ENCODE measurements around the gene SEZ6.
A peak's percentile ranks its signal among the peaks of the same experiment; 100 is the strongest.

SEZ6 gene

DNA sequence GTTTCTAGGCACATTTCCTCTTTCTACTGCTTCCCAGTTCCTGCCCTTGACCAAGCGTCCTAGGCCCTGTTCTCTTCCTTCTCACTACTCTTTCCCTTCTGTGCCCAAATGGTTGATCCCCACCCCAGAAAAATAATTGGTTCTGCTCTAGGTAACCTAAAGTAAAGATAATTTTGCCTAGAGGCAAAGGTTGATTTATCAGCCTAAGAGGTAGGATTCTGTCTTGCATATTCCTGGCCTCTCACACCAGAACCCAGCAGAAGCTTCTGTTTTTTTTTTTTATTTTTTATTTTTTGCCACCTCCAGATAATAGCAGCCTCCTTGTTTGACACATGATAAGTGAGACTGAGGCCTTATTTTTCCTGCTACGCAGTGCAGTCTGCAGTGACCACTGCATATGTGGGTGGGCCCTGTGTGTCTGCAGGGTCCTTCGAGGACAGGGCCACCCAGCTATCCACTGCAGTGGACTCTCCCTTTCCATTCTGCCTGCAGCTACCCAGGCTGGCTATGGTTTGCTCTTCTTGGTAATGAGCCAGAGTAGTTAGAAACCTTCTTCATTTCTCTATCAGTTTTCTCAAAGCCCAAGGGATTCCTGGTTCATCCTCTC is 37.8 kb upstream of the SEZ6 start:
- Histone ChIP-seq H3K9ac (ENCODE audit: low read length) (no peak overlapping the region), H3K27me3 (replicated peaks; ENCODE audit: control insufficient read depth, insufficient read depth, low read length) (peaks cover 25% of the 10 kb centered on the region), H3K4me3 (ENCODE audit: low read length) (no peak overlapping the region), H3K36me3 (ENCODE audit: control insufficient read depth, insufficient read depth, low read length, severe bottlenecking) (no peaks in the 10 kb centered on the region), H3K4me1 (ENCODE audit: control insufficient read depth, insufficient read depth, low read length) (peaks cover 34% of the 10 kb centered on the region), H3K9me3 (ENCODE audit: control insufficient read depth, low read length) (no peaks in the 10 kb centered on the region)
- DNase-seq (ENCODE audit: low read depth), result no peak

DNA sequence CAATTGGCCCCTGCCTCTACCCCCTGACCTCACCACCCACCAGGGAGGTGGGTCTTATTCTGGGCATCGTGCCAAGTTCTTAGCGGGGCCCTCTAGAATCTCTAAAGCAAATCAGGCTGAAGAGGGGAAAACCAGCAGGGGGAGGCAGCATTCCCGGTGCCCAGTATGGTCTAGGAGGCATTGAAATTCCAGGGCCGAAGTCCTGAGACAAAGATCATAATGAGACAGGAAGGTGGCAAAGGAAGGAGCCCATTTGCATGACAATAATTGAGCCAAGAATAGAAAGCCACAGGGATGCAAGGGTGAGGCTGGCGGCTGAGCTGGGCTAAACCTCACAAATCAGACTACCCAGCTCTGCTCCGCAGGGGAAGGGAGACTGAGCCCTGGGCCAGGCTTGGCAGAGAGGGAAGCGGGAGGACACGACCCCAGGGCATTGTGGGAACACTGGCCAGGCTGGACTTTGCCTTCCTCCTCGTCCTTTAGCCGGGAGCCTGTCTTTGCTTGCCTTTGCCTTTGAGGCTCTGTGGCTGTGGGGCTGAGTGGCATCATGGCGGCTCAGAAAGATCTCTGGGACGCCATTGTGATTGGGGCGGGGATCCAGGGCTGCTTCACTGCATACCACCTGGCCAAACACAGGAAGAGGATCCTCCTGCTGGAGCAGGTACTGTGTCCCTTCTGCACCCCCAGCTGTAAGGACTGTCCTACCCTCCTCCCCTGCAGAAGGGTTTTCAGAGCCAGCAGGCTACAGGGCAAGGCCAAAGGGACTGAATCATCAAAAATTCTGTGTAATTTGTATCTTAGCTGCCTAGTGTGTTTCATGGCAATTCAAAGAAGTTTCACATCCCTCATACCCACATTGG is 37.1 kb upstream of the SEZ6 start, which contains the start of gene PIPOX:
TSS of gene PIPOX (plus strand) at position 463 of the 860 bp plus-strand sequence. CDS start at position 548, 85 bp downstream.
- Histone ChIP-seq H3K9ac (ENCODE audit: low read length) (no peak within 1 kb of the TSS), H3K27me3 (replicated peaks; ENCODE audit: control insufficient read depth, insufficient read depth, low read length) (peaks cover 32% of the 10 kb centered on the region), H3K4me1 (ENCODE audit: control insufficient read depth, insufficient read depth, low read length) (peaks cover 34% of the 10 kb centered on the region), H3K36me3 (ENCODE audit: control insufficient read depth, insufficient read depth, low read length, severe bottlenecking) (no peaks in the 10 kb centered on the region), H3K4me3 (ENCODE audit: low read length) (no peak within 1 kb of the TSS), H3K9me3 (ENCODE audit: control insufficient read depth, low read length) (no peaks in the 10 kb centered on the region)
- DNase-seq (ENCODE audit: low read depth), result peak; percentile 20

- H3K9me3 ChIP-seq (ENCODE audit: control insufficient read depth, low read length), result peaks cover 2% of the 10 kb centered on the region
- H3K27me3 ChIP-seq (replicated peaks; ENCODE audit: control insufficient read depth, insufficient read depth, low read length), result peaks cover 35% of the 10 kb centered on the region
- H3K9ac ChIP-seq (ENCODE audit: low read length), result no peak overlapping the region
- H3K36me3 ChIP-seq (ENCODE audit: control insufficient read depth, insufficient read depth, low read length, severe bottlenecking), result no peaks in the 10 kb centered on the region
- H3K4me1 ChIP-seq (ENCODE audit: control insufficient read depth, insufficient read depth, low read length), result peaks cover 34% of the 10 kb centered on the region
- H3K4me3 ChIP-seq (ENCODE audit: low read length), result no peak overlapping the region
- DNase-seq (ENCODE audit: low read depth), result no peak
Measured at GRCh38 chr17:29042026-29042678, 36.3 kb upstream of the SEZ6 start.

DNA sequence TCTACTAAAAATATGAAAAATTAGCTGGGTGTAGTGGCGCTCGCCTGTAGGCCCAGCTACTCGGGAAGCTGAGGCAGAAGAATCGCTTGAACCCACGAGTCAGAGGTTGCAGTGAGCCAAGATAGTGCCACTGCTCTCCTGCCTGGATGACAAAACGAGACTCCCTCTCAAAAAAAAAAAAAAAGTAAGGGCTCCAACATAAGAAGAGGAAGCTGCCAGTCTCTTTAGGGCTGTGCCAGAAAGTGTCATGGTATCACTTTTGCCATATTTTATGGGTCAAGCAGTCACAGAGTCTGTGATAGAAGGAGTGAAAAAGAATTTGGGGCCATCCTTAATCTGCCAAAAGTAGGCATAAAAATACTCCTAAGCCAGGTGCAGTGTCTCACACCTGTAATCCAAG is 35.7 kb upstream of the SEZ6 start:
- H3K27me3 ChIP-seq (replicated peaks; ENCODE audit: control insufficient read depth, insufficient read depth, low read length), result peaks cover 37% of the 10 kb centered on the region
- no peak overlapping the region for H3K9ac ChIP-seq (ENCODE audit: low read length)
- H3K4me3 ChIP-seq (ENCODE audit: low read length), result no peak overlapping the region
- peaks cover 32% of the 10 kb centered on the region for H3K4me1 ChIP-seq (ENCODE audit: control insufficient read depth, insufficient read depth, low read length)
- peaks cover 8% of the 10 kb centered on the region for H3K9me3 ChIP-seq (ENCODE audit: control insufficient read depth, low read length)
- no peak for DNase-seq (ENCODE audit: low read depth)
- H3K36me3 ChIP-seq (ENCODE audit: control insufficient read depth, insufficient read depth, low read length, severe bottlenecking), result no peaks in the 10 kb centered on the region

DNA sequence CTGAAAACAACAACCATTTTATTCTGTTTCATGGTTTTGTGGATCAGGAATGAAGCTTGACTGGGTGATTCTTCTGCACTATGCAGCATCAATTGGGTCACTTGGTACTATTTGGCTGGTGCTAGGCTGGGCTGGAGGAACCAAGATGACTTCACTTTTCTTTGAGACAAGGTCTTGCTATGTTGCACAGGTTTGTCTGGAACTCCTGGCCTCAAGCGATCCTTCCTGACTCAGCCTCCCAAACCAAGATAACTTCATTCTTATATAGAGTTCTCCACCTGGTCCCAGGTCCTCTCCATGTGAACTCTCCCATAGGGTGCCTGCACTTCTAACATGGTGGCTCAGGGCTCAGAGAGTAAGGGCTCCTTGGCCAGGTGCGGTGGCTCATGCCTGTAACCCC is 35.3 kb upstream of the SEZ6 start:
- peaks cover 27% of the 10 kb centered on the region for H3K4me1 ChIP-seq (ENCODE audit: control insufficient read depth, insufficient read depth, low read length)
- H3K9ac ChIP-seq (ENCODE audit: low read length), result no peak overlapping the region
- no peak overlapping the region for H3K4me3 ChIP-seq (ENCODE audit: low read length)
- H3K27me3 ChIP-seq (replicated peaks; ENCODE audit: control insufficient read depth, insufficient read depth, low read length), result peaks cover 39% of the 10 kb centered on the region
- H3K36me3 ChIP-seq (ENCODE audit: control insufficient read depth, insufficient read depth, low read length, severe bottlenecking), result no peaks in the 10 kb centered on the region
- no peak for DNase-seq (ENCODE audit: low read depth)
- peaks cover 12% of the 10 kb centered on the region for H3K9me3 ChIP-seq (ENCODE audit: control insufficient read depth, low read length)

- Histone ChIP-seq H3K27me3 (replicated peaks; ENCODE audit: control insufficient read depth, insufficient read depth, low read length) (peaks cover 47% of the 10 kb centered on the region), H3K36me3 (ENCODE audit: control insufficient read depth, insufficient read depth, low read length, severe bottlenecking) (no peaks in the 10 kb centered on the region)
- DNase-seq (ENCODE audit: low read depth), result peak; percentile 83
Measured at GRCh38 chr17:29039764-29040598, 34.1 kb upstream of the SEZ6 start.

DNA sequence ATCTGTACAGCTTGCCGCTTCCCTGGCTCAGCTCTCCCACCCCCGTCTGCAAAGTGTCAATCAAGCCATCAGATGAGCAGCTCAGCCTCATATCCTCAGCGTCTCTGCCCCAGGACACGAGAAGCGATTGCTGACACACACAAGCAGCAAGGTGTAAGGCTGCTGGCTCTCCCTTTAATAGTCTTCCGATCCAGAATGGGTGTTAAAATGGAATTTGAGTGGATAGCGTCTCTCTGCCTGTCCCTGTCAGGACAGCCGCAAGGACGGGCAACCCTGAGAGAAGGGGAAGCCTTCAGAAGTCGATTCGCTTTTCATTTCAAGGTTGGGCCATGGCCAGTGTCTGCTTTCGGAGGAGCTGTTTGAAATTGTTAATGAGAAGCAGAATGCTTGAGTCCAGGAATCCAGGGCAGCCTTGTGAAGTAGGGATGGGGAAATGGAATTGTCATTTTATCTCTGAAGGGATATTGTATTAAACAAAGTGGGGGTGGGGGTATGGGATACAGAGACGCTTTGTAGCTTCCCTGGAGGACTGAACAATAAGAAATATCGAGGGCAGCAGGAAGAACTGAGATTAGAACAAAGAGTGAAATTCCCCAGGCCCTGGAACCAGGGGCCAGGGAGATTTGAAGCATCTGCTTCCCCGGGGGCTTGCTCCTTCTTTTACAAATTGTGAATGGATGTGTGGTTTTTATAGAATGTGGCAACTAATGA is 32.4 kb upstream of the SEZ6 start:
- Histone ChIP-seq H3K4me3 (ENCODE audit: low read length) (no peak overlapping the region), H3K4me1 (ENCODE audit: control insufficient read depth, insufficient read depth, low read length) (peaks cover 21% of the 10 kb centered on the region), H3K36me3 (ENCODE audit: control insufficient read depth, insufficient read depth, low read length, severe bottlenecking) (no peaks in the 10 kb centered on the region), H3K27me3 (replicated peaks; ENCODE audit: control insufficient read depth, insufficient read depth, low read length) (peaks cover 55% of the 10 kb centered on the region), H3K9me3 (ENCODE audit: control insufficient read depth, low read length) (peaks cover 41% of the 10 kb centered on the region), H3K9ac (ENCODE audit: low read length) (no peak overlapping the region)
- peak; percentile 13 for DNase-seq (ENCODE audit: low read depth)

More at GRCh38 chr17:29039764-29040598, 34.1 kb upstream of the SEZ6 start:
- Histone ChIP-seq H3K4me3 (ENCODE audit: low read length) (no peak overlapping the region), H3K9me3 (ENCODE audit: control insufficient read depth, low read length) (peaks cover 23% of the 10 kb centered on the region), H3K4me1 (ENCODE audit: control insufficient read depth, insufficient read depth, low read length) (peaks cover 22% of the 10 kb centered on the region), H3K9ac (ENCODE audit: low read length) (no peak overlapping the region)

DNA sequence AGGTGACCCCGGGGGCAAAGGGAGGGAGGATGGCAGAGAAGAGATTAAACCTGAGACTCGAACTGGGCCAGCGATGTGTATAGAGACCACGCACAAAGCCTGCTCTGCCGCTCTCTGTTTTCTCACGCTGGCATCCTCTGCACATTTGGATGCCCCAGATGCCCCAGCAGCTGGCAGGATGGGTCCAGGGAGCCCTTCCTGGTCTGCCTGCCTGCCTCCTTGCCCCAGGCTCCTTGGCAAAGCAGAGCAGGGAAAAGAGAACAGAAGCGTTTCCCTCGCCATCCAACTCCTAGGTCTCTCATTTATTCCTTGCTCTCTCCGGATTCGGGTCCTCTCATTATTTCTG is 31.9 kb upstream of the SEZ6 start:
- Histone ChIP-seq H3K4me1 (ENCODE audit: control insufficient read depth, insufficient read depth, low read length) (peaks cover 16% of the 10 kb centered on the region), H3K4me3 (ENCODE audit: low read length) (no peak overlapping the region), H3K27me3 (replicated peaks; ENCODE audit: control insufficient read depth, insufficient read depth, low read length) (peaks cover 60% of the 10 kb centered on the region), H3K36me3 (ENCODE audit: control insufficient read depth, insufficient read depth, low read length, severe bottlenecking) (no peaks in the 10 kb centered on the region), H3K9me3 (ENCODE audit: control insufficient read depth, low read length) (peaks cover 46% of the 10 kb centered on the region), H3K9ac (ENCODE audit: low read length) (no peak overlapping the region)
- no peak for DNase-seq (ENCODE audit: low read depth)

GRCh38 chr17:29036584-29036983 is 30.8 kb upstream of the SEZ6 start:
- no peak overlapping the region for H3K4me3 ChIP-seq (ENCODE audit: low read length)
- H3K9ac ChIP-seq (ENCODE audit: low read length), result no peak overlapping the region
- H3K27me3 ChIP-seq (replicated peaks; ENCODE audit: control insufficient read depth, insufficient read depth, low read length), result peaks cover 72% of the 10 kb centered on the region
- H3K4me1 ChIP-seq (ENCODE audit: control insufficient read depth, insufficient read depth, low read length), result peaks cover 11% of the 10 kb centered on the region
- peaks cover 53% of the 10 kb centered on the region for H3K9me3 ChIP-seq (ENCODE audit: control insufficient read depth, low read length)
- no peak for DNase-seq (ENCODE audit: low read depth)
- no peaks in the 10 kb centered on the region for H3K36me3 ChIP-seq (ENCODE audit: control insufficient read depth, insufficient read depth, low read length, severe bottlenecking)

- Histone ChIP-seq H3K27me3 (replicated peaks; ENCODE audit: control insufficient read depth, insufficient read depth, low read length) (peaks cover 88% of the 10 kb centered on the region), H3K4me1 (ENCODE audit: control insufficient read depth, insufficient read depth, low read length) (no peaks in the 10 kb centered on the region), H3K4me3 (ENCODE audit: low read length) (no peak overlapping the region), H3K36me3 (ENCODE audit: control insufficient read depth, insufficient read depth, low read length, severe bottlenecking) (no peaks in the 10 kb centered on the region), H3K9me3 (ENCODE audit: control insufficient read depth, low read length) (peaks cover 54% of the 10 kb centered on the region), H3K9ac (ENCODE audit: low read length) (no peak overlapping the region)
- no peak for DNase-seq (ENCODE audit: low read depth)
Measured at GRCh38 chr17:29034510-29034909, 28.7 kb upstream of the SEZ6 start.
